Amygdala (tissue), 56 donors: ENCODE data around the gene ATAT1.

Experiments used
- DNase-seq, 56 donors: peaks; one replicate each; lab custom pipeline; 2025; lab: John Stamatoyannopoulos, UW

The ATAT1 gene

GRCh38 chr6:30612687-30613248, 13.9 kb upstream of the ATAT1 start:
- no peak for DNase-seq

- DNase-seq = no peak
Observed at GRCh38 chr6:30613251-30614043, 13.2 kb upstream of the ATAT1 start.

- peak in 5 of 56 donors; percentile 10 to 43 (median 15) for DNase-seq
Observed at GRCh38 chr6:30614044-30614842, 12.4 kb upstream of the ATAT1 start.

GRCh38 chr6:30614843-30615218, 11.8 kb upstream of the ATAT1 start:
- DNase-seq = peak in 55 of 56 donors; percentile 12 to 95 (median 79)

GRCh38 chr6:30615219-30615957, 11.3 kb upstream of the ATAT1 start:
- peak in 23 of 56 donors; percentile 13 to 60 (median 30) for DNase-seq

- DNase-seq = peak in 6 of 56 donors; percentile 2 to 71 (median 6)
Observed at GRCh38 chr6:30615958-30616810, 10.5 kb upstream of the ATAT1 start.

GRCh38 chr6:30616811-30617564, 9.7 kb upstream of the ATAT1 start, which contains the start of gene PPP1R10:
TSS of gene PPP1R10 (minus strand) at chr6:30617243. CDS start at chr6:30609944, 7,299 bp downstream.
- peak; percentile 87 to 100 (median 98) for DNase-seq

- peak; percentile 74 to 99 (median 96) for DNase-seq
Observed at GRCh38 chr6:30617565-30618269, 9.0 kb upstream of the ATAT1 start, which contains the start of gene MRPS18B. TSS of gene MRPS18B (plus strand) at chr6:30617840. CDS start at chr6:30617866, 26 bp downstream.

GRCh38 chr6:30618270-30618797, 8.3 kb upstream of the ATAT1 start:
- no peak for DNase-seq

- DNase-seq = no peak
Observed at GRCh38 chr6:30619561-30619960, 7.1 kb upstream of the ATAT1 start.

- no peak for DNase-seq
Observed at GRCh38 chr6:30625511-30625910, 1.2 kb upstream of the ATAT1 start.

GRCh38 chr6:30635834-30636233, 9.2 kb downstream of the ATAT1 start:
- DNase-seq = no peak

- no peak for DNase-seq
Observed at GRCh38 chr6:30640481-30640880, 13.8 kb downstream of the ATAT1 start.

- DNase-seq = no peak
Observed at GRCh38 chr6:30641048-30641447, 14.4 kb downstream of the ATAT1 start.

- DNase-seq = no peak
Observed at GRCh38 chr6:30643656-30644055, 17.0 kb downstream of the ATAT1 start.

- no peak for DNase-seq
Observed at GRCh38 chr6:30644769-30645168, 18.1 kb downstream of the ATAT1 start.

GRCh38 chr6:30645989-30646388, 19.3 kb downstream of the ATAT1 start:
- DNase-seq = no peak
